Occipital lobe (tissue), 2 donors: ENCODE measurements around the gene EPHB6. TPM values are rescaled to one million over a fixed set of nuclear protein-coding genes. Genes with fewer than 3 reads are reported as not detected.

Experiments used
- DNase-seq: peaks from one replicate; lab custom pipeline; 2025; lab: John Stamatoyannopoulos, UW
- total RNA-seq: library from RNA; depleted of rRNA; stranded (reverse); fragments of >200 nt; gene quantifications from one replicate; pipeline ENCODE4 v1.2.3, GENCODE V29; 2014

The EPHB6 gene
- total RNA-seq, 1 donor from 2014 or later = 55.8 TPM

- no peak for DNase-seq
Measured at GRCh38 chr7:142835487-142835886, 19.4 kb upstream of the EPHB6 start.

- no peak for DNase-seq
Measured at GRCh38 chr7:142836426-142836825, 18.4 kb upstream of the EPHB6 start.

- DNase-seq = no peak
Measured at GRCh38 chr7:142838461-142839213, 16.2 kb upstream of the EPHB6 start.

- no peak for DNase-seq
Measured at GRCh38 chr7:142842251-142842766, 12.6 kb upstream of the EPHB6 start.

GRCh38 chr7:142847353-142847752 lies 7.5 kb upstream of the EPHB6 start:
- DNase-seq = no peak

DNA sequence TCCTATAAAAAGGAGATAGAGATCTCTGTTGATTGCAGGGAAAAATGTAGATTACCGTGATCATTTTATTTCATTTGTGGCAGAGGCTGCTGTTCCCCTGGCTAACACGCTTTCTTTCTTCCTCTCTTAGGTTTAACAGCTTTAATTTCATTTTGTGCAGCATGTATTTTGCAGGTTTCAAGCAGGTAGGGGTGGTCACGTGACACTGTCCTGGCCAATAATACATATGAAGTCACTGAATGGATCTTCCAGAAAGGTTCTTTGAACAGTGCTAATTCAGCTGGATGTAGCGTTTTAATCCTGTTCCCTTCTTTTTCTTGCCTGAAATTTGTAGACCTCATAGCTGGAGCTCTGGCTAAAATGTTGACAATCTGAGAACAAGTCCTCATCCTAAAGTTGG lies 3.6 kb upstream of the EPHB6 start:
- DNase-seq = no peak

DNA sequence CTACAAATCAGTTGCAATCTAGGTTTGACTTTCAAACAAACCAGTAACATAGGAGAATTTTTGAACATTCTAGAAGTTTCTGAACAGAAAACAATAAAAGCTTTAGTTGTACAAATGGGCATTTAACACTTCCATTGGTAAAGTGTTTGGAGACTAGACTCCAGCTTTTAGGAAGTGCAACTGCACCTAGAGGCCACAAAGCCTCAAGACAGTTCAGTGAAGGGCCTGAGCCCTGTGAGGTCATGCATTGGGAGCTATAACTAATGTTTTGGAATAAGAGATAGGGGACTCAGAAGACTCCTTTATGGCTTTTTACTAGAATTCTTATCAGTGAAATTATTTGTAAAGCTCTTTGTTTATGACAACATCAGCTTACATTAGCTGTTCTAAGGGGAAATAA lies 3.0 kb upstream of the EPHB6 start:
- DNase-seq = no peak

GRCh38 chr7:142853739-142854371 lies 1.0 kb upstream of the EPHB6 start:
- peak; percentile 46 for DNase-seq

DNA sequence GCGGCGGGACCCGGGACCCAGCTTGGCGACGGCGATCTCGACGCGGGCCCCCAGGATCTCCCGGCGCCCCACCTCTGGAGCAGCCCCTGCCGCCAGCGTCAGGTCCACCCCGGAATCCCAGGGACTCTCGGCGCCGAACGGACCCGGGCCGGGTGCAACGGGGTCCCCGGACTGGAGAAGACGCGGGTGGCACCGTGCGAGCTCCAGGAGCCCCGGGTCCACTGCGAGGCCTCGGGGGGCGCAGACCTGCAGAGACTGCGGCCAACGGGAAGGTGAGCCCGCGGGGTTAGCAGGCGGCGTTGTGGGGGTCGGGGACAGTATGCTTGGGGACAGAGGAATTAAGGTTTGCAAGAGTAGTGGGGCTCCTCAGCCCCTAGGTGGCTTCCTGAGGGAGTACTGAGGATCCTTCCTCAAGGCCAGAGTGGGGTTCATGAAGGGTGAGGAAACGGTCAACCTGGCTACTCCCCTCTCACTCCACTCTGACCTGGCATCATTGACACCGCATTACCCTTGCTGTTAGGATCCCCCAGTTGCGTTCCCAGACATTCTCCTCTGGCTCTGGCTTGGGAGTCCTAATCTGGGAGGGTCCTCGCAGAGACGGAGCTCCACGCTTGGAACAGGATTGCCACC lies 353 bp downstream of the EPHB6 start:
- no peak for DNase-seq

DNA sequence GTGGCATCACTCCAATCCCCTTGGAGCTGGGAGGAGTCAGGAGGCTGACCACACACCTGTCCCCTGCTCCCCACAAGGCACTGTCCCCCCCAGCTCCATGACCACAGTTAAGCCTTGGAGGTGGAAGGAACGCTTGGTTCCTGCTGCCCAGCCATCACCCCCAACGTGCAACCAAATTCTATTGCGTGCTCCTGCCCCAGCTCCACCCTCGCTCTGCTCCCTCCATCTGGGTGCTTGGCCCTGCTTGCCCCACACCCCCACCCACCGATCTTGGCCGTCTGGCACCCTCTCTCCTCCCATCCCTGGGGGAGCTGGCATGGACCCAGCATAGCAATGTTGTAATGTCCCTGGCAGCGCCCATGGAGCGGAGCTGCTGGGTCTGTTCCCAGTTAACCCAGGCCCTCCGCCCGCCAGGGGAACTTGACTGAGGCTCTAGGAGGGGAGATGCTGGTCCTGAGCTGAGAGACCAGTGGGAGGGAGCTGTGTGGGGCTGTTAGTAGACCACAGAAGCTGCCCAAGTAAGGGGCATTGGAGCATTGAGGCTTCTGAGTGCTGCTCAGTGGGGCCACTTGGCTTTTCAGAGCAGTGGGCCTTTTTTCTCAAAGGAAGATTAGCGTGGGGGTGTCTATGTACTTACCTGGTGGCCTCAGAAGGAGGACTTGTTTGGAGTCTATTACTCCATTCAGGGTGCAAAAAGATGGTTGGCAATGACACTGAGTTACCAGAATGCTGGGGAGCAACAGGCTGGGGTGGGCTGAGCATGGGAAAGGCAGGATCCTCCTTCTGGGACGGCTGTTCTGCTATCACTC lies 1.1 kb downstream of the EPHB6 start:
- DNase-seq = no peak

DNA sequence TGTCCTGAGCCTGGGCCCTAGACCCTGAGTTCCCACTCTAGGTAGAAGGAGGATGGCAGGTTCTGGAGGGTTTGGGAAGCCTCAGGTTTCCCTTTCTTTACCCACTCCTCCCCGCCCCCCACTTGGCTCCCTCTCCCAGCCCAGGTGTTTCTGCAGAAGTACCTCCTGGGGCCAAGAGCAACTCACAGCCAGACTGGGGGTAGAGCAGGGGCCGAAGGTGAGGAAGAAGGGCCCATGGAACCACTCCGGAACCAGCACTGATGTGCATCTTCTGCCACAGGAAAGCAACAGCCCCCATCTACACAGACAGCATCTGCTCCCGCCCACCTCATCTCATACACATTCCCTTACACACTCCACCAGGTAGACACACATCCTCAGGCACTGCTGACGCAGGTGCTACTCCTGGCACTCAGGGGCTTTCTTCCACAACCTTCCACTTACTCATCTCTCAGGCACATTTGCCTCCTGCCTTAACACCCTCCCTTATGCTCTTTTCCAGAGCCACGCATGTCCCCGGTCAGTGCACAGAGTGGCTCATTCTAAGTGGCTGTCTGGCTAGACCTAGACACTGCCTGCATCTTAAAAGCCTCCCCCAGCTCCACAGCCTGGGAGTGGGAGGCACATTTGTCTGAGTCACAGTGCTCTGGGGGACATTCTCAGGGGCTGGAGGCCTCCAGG lies 1.8 kb downstream of the EPHB6 start:
- peak; percentile 64 for DNase-seq

GRCh38 chr7:142857625-142858024 lies 2.7 kb downstream of the EPHB6 start:
- DNase-seq = no peak

DNA sequence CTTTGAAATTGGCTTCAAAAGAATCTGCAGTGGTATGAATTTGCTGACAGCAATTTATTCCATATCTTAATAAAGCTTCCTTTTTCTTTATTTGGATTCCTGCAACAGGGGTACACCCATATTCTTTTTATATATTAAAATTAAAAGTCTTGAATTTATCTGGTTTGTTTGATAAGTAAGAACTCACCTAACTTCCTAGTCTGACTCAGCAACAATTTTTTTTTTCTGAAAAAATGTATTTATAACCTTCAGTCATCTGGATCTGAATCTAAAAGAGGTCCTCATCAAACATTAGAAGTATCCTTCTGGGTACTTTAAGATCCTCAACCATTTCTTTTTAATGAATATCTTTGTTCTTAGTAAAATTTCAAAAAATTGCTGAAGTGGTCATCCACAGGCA lies 4.5 kb downstream of the EPHB6 start:
- no peak for DNase-seq

DNA sequence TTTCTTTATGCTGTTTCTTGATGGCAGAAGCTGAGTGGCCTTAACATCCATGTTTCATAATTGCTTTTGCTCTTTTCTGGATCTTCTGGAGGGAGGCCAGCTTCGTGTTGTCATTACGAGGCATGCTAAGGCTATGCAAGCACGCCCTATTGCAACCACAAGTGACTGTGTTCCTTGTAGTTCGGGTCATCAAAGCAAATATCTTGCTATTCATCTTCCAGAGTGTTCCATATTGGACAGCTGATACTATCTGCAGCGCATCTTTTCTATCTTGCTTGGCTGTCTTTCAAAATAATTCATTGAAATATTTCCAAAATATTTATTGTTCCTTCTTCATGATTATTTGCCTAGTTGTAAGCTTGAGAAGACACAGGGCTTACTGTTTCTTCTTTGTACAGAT lies 5.0 kb downstream of the EPHB6 start:
- no peak for DNase-seq

- DNase-seq = no peak
Measured at GRCh38 chr7:142860968-142861367, 6.1 kb downstream of the EPHB6 start.

DNA sequence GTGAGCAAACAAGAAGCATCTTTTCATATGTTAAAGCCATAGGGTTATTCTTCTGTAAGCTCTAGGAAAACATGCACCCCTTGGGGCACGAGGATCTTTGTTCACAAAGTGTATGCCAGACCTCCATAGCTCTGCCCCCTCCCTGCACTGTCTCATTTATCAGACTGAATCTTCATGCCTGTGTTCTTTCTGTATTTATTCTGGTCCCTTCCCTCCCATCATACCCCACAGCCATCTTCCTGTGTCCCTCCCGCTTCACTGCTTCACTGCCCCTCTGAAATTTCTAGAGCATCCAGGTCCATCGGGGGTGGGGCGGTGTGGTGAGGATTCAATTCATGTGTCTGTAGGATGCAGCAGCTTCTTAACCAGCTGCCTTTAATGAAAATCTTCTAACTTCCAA lies 7.5 kb downstream of the EPHB6 start:
- no peak for DNase-seq

DNA sequence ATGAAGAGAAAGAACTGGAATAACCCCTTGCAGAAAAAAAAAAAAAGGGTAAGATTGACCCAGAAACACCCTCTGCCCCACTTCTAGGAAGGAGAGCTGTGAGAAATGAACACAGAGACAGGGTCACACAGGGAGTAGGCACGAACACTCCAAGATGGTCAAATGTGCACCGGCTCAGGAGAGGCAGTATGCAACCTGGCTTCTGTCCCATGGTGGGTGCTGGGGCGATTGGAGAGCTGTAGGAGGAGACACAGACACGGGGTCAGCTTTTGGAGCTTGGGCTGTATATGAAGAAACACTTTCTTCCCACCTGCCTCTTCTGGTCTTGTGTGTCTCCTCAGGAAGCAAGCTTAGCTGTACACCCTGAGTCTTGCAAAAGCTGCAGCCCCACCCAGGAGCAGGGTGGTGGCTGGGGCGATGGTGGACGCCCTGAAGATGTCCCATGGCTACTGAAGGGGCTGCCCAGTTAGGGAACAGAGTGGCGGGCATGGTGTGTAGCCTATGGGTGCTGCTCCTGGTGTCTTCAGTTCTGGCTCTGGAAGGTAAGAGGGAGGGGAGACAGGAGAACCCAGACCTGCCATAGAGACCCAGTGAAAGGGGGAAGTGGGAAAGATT lies 8.0 kb downstream of the EPHB6 start:
- DNase-seq = no peak

DNA sequence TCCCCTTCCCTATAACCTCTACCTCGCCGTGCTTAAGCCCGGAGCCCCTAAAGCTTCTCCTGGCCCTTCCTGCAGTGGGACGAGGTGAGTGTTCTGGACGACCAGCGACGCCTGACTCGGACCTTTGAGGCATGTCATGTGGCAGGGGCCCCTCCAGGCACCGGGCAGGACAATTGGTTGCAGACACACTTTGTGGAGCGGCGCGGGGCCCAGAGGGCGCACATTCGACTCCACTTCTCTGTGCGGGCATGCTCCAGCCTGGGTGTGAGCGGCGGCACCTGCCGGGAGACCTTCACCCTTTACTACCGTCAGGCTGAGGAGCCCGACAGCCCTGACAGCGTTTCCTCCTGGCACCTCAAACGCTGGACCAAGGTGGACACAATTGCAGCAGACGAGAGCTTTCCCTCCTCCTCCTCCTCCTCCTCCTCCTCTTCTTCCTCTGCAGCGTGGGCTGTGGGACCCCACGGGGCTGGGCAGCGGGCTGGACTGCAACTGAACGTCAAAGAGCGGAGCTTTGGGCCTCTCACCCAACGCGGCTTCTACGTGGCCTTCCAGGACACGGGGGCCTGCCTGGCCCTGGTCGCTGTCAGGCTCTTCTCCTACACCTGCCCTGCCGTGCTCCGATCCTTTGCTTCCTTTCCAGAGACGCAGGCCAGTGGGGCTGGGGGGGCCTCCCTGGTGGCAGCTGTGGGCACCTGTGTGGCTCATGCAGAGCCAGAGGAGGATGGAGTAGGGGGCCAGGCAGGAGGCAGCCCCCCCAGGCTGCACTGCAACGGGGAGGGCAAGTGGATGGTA lies 9.2 kb downstream of the EPHB6 start:
- DNase-seq = no peak

- peak; percentile 37 for DNase-seq
Measured at GRCh38 chr7:142864980-142865747, 10.3 kb downstream of the EPHB6 start.
